Panc1 (cell line): ENCODE data around the gene GBE1. TPM values are rescaled to one million over a fixed set of nuclear protein-coding genes. Genes with fewer than 3 reads are reported as not detected.

Experiments used
- ATAC-seq: fragments of 200-7000 bp; cut with Tn5 transposase; 2 replicates; pipeline ENCODE4 v1.9.1; 2020; ENCODE audit warnings: mild to moderate bottlenecking, moderate library complexity
- BruUV-seq: library from RNA; stranded (reverse); fragments of 400-500 nt; replicated peaks from 2 replicates; lab custom pipeline; 2021; lab: Mats Ljungman, UMichigan
- CTCF ChIA-PET: fragments of 300-600 bp; sonication (Branson Sonifier 250); formaldehyde crosslinking; loops from one replicate; lab custom pipeline; 2022; ENCODE audit warnings: antibody characterized with exemption; lab: Charles Lee
- POLR2A ChIA-PET: fragments of 300-600 bp; sonication (Branson Sonifier 250); formaldehyde crosslinking; loops from one replicate; lab custom pipeline; 2022; ENCODE audit warnings: antibody characterized with exemption; lab: Charles Lee
- DNase-seq: peaks from one replicate; pipeline ENCODE4 v3.0.0-alpha.2; 2010; ENCODE audit warnings: low read depth, low spot score
- H3K27ac ChIP-seq: 2 replicates; pipeline ENCODE4 v1.5.1; 2011; ENCODE audit warnings: mild to moderate bottlenecking, low read length, inconsistent platforms
- H3K27me3 ChIP-seq: fragments of 200-500 bp; sonication (Bioruptor generic); 2 replicates; pipeline ENCODE4 v1.6.0; 2014; ENCODE audit warnings: low read length, inconsistent platforms; ENCODE audit not compliant: control insufficient read depth, insufficient read depth
- H3K36me3 ChIP-seq: fragments of 200-500 bp; sonication (Bioruptor generic); 2 replicates; pipeline ENCODE4 v1.5.1; 2014; ENCODE audit warnings: inconsistent platforms, mild to moderate bottlenecking, low read length, moderate library complexity; ENCODE audit not compliant: control insufficient read depth, insufficient read depth
- H3K4me1 ChIP-seq: 2 replicates; pipeline ENCODE4 v1.5.1; 2011; ENCODE audit warnings: inconsistent platforms, mild to moderate bottlenecking, low read length, moderate library complexity; ENCODE audit not compliant: control insufficient read depth, insufficient read depth
- H3K4me3 ChIP-seq, 2 experiments: 2 replicates each; pipeline ENCODE4 v1.5.1; 2011 to 2012; ENCODE audit warnings: low read depth in 2 of 2, low read length in 2 of 2, mild to moderate bottlenecking in 2 of 2, inconsistent platforms in 1 of 2, moderate library complexity in 1 of 2
- H3K9me3 ChIP-seq: fragments of 200-500 bp; sonication (Bioruptor generic); 2 replicates; pipeline ENCODE4 v1.5.1; 2014; ENCODE audit warnings: low read depth, mild to moderate bottlenecking, inconsistent platforms, low read length, moderate library complexity; ENCODE audit not compliant: control insufficient read depth, insufficient read depth
- POLR2AphosphoS5 ChIP-seq: IDR thresholded peaks from 2 replicates; pipeline ENCODE4 v1.6.1; 2012; ENCODE audit warnings: mild to moderate bottlenecking, low read depth, low read length, moderate library complexity
- SIN3A ChIP-seq: IDR thresholded peaks from 2 replicates; pipeline ENCODE4 v1.6.1; 2012; ENCODE audit warnings: low read depth, mild to moderate bottlenecking, low read length, moderate library complexity, borderline replicate concordance; ENCODE audit not compliant: insufficient read depth
- TCF7L2 ChIP-seq: IDR thresholded peaks from 2 replicates; pipeline ENCODE4 v1.6.1; 2011; ENCODE audit warnings: mild to moderate bottlenecking, low read depth, low read length, inconsistent platforms
- in situ Hi-C: cut with HindIII; loops from 2 replicates; pipeline ENCODE4 v1.10.0; 2016; ENCODE audit warnings: low sequenced_read_pairs, low pct_unique_long_range_greater_than_20kb
- intact Hi-C: fragments of 100-400 bp; cut with micrococcal nuclease; formaldehyde crosslinking; loops from one replicate; pipeline ENCODE4 v1.10.0; 2022; ENCODE audit not compliant: unreplicated experiment
- total RNA-seq: library from RNA; stranded (reverse); gene quantifications from one replicate; pipeline ENCODE4 v1.2.1, GENCODE V29; 2021; ENCODE audit not compliant: unreplicated experiment
- TF ChIP-seq, protein P1 (sequence below), 2 experiments: IDR thresholded peaks; 2 replicates each; pipeline ENCODE4 v1.6.1; 2011 to 2012; ENCODE audit warnings: low read depth in 2 of 2, control low read depth in 1 of 2, low read length in 1 of 2, mild to moderate bottlenecking in 1 of 2, moderate library complexity in 1 of 2; ENCODE audit not compliant: insufficient read depth in 1 of 2
- TF ChIP-seq, protein P2 (sequence below): fragments of 450-650 bp; IDR thresholded peaks from 2 replicates; pipeline ENCODE4 v1.5.1; 2017; ENCODE audit warnings: mild to moderate bottlenecking

GBE1 gene
- total RNA-seq, 1 experiment from 2014 or later: 30.4 TPM

- H3K9me3 ChIP-seq: no peaks in the 10 kb centered on the region
- no peak overlapping the region for H3K4me3 ChIP-seq
- CTCF ChIA-PET: no interaction called here
- intact Hi-C loops (no loop called here), in situ Hi-C loops (no loop called here)
- DNase-seq (no peak), ATAC-seq (no peak)
- H3K36me3 ChIP-seq: no peaks in the 10 kb centered on the region
- H3K4me1 ChIP-seq: no peaks in the 10 kb centered on the region
- no peak for TF ChIP-seq POLR2AphosphoS5
- TF ChIP-seq SIN3A: no peak
- TF ChIP-seq, protein P1, sequence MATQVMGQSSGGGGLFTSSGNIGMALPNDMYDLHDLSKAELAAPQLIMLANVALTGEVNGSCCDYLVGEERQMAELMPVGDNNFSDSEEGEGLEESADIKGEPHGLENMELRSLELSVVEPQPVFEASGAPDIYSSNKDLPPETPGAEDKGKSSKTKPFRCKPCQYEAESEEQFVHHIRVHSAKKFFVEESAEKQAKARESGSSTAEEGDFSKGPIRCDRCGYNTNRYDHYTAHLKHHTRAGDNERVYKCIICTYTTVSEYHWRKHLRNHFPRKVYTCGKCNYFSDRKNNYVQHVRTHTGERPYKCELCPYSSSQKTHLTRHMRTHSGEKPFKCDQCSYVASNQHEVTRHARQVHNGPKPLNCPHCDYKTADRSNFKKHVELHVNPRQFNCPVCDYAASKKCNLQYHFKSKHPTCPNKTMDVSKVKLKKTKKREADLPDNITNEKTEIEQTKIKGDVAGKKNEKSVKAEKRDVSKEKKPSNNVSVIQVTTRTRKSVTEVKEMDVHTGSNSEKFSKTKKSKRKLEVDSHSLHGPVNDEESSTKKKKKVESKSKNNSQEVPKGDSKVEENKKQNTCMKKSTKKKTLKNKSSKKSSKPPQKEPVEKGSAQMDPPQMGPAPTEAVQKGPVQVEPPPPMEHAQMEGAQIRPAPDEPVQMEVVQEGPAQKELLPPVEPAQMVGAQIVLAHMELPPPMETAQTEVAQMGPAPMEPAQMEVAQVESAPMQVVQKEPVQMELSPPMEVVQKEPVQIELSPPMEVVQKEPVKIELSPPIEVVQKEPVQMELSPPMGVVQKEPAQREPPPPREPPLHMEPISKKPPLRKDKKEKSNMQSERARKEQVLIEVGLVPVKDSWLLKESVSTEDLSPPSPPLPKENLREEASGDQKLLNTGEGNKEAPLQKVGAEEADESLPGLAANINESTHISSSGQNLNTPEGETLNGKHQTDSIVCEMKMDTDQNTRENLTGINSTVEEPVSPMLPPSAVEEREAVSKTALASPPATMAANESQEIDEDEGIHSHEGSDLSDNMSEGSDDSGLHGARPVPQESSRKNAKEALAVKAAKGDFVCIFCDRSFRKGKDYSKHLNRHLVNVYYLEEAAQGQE (IDR thresholded peaks at IDR 0.05; ENCODE audit: insufficient read depth in 1 of 2, low read depth in 2 of 2, low read length in 1 of 2): no peak
- TF ChIP-seq, protein P2, sequence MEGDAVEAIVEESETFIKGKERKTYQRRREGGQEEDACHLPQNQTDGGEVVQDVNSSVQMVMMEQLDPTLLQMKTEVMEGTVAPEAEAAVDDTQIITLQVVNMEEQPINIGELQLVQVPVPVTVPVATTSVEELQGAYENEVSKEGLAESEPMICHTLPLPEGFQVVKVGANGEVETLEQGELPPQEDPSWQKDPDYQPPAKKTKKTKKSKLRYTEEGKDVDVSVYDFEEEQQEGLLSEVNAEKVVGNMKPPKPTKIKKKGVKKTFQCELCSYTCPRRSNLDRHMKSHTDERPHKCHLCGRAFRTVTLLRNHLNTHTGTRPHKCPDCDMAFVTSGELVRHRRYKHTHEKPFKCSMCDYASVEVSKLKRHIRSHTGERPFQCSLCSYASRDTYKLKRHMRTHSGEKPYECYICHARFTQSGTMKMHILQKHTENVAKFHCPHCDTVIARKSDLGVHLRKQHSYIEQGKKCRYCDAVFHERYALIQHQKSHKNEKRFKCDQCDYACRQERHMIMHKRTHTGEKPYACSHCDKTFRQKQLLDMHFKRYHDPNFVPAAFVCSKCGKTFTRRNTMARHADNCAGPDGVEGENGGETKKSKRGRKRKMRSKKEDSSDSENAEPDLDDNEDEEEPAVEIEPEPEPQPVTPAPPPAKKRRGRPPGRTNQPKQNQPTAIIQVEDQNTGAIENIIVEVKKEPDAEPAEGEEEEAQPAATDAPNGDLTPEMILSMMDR: no peak
- TF ChIP-seq TCF7L2: no peak
- H3K27ac ChIP-seq: no peak overlapping the region
- no TSS peak for BruUV-seq
- no peaks in the 10 kb centered on the region for H3K27me3 ChIP-seq
- POLR2A ChIA-PET: no interaction called here
Measured at GRCh38 chr3:81549388-81549787, 212.1 kb downstream of the GBE1 start.

DNA sequence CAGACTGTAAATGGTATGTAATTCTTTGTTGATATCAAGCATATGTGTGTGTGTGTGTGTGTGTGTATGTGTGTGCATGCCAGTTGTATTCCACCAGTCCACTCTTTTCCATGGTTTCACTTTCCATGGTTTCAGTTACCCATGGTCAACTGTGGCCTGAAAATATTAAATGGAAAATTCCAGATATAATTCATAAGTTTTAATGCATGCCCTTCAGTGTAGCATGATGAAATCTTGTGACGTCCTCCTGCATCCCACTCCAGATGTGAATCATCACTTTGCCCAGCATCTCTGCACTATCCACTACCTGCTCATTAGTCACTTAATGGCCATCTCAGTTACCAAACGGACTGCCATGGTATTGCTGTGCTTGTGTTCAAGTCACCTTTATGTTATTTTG, 215.9 kb downstream of the GBE1 start:
- H3K27ac ChIP-seq: no peak overlapping the region
- ChIA-PET POLR2A (no interaction called here), CTCF (no interaction called here)
- in situ Hi-C loops (no loop called here), intact Hi-C loops (no loop called here)
- H3K4me3 ChIP-seq: no peak overlapping the region
- no peaks in the 10 kb centered on the region for H3K27me3 ChIP-seq
- H3K4me1 ChIP-seq: no peaks in the 10 kb centered on the region
- no peaks in the 10 kb centered on the region for H3K9me3 ChIP-seq
- DNase-seq: no peak
- H3K36me3 ChIP-seq: no peaks in the 10 kb centered on the region
- no TSS peak for BruUV-seq
- no peak for ATAC-seq
- TF ChIP-seq, protein P2: no peak
- no peak for TF ChIP-seq TCF7L2
- no peak for TF ChIP-seq POLR2AphosphoS5
- no peak for TF ChIP-seq SIN3A
- TF ChIP-seq, protein P1 (IDR thresholded peaks at IDR 0.05; ENCODE audit: insufficient read depth in 1 of 2, low read depth in 2 of 2, low read length in 1 of 2): no peak
